Stimulated activated CD4-positive, alpha-beta T cell treated with anti-CD3 and anti-CD28 coated beads, Interleukin-12 subunit alpha, Interleukin-12 subunit beta, amount 100 ng/mL, for 4 hours (primary cell): ENCODE data around the gene LRCOL1.

Experiments used
- DNase-seq: peaks from one replicate; pipeline ENCODE4 v3.0.0-alpha.2; 2020

Gene LRCOL1

GRCh38 chr12:132610051-132610759 lies at the start of gene LRCOL1:
Gene LRCOL1, minus strand, starts transcription at chr12:132610582. Its CDS starts 4,331 bp downstream, at chr12:132606251.
- DNase-seq = no peak

- DNase-seq = no peak
These were observed 49.7 kb upstream of the LRCOL1 start for GRCh38 chr12:132660052-132660451.

- no peak for DNase-seq
These were observed 48.8 kb upstream of the LRCOL1 start for GRCh38 chr12:132659146-132659545.

- DNase-seq = no peak
These were observed 47.9 kb upstream of the LRCOL1 start for GRCh38 chr12:132658149-132658894.

GRCh38 chr12:132657004-132657727 lies 46.8 kb upstream of the LRCOL1 start:
- DNase-seq = no peak

- no peak for DNase-seq
These were observed 43.3 kb upstream of the LRCOL1 start for GRCh38 chr12:132653567-132654290.

GRCh38 chr12:132651444-132652100 lies 41.2 kb upstream of the LRCOL1 start:
- DNase-seq = no peak

GRCh38 chr12:132649226-132649945 lies 39.0 kb upstream of the LRCOL1 start:
- DNase-seq = no peak

GRCh38 chr12:132648616-132649225 lies 38.3 kb upstream of the LRCOL1 start:
- DNase-seq = no peak

- DNase-seq = no peak
These were observed 37.5 kb upstream of the LRCOL1 start for GRCh38 chr12:132647858-132648257.

- DNase-seq = no peak
These were observed 36.5 kb upstream of the LRCOL1 start for GRCh38 chr12:132646850-132647249.

GRCh38 chr12:132642846-132643835 lies 32.8 kb upstream of the LRCOL1 start:
- no peak for DNase-seq

GRCh38 chr12:132641811-132642650 lies 31.6 kb upstream of the LRCOL1 start:
- DNase-seq = no peak

- no peak for DNase-seq
These were observed 30.6 kb upstream of the LRCOL1 start for GRCh38 chr12:132640936-132641335.

- DNase-seq = no peak
These were observed 29.7 kb upstream of the LRCOL1 start for GRCh38 chr12:132639956-132640520.

- DNase-seq = no peak
These were observed 28.4 kb upstream of the LRCOL1 start for GRCh38 chr12:132638541-132639408.

- no peak for DNase-seq
These were observed 27.4 kb upstream of the LRCOL1 start for GRCh38 chr12:132637811-132638210.
